ENCODE data around the gene AP2A2.

DNA sequence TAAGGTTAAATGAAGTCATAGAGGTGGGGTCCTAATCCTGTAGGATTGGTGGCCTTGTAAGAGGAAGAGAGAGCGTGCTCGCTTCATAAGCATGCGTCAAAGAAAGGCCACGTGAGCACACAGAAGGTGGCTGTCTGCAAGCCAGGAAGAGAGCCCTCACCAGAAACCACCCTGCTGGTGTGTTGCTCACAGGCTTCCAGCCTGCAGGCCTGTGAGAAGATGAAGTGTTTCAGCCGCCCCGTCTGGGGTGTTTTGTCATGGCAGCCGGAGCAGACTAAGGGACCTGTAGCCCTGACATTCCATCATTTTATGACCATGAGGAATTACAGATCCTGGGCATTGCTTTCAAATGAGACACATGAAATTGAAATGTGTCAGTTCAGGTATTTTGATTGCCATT is 32.4 kb downstream of the AP2A2 start:
- no peak for TF ChIP-seq RAD21 (IDR thresholded peaks at IDR 0.05; ENCODE audit: low read depth)
- TF ChIP-seq SRF (IDR thresholded peaks at IDR 0.05; ENCODE audit: low read depth): no peak
- TF ChIP-seq, protein P1, sequence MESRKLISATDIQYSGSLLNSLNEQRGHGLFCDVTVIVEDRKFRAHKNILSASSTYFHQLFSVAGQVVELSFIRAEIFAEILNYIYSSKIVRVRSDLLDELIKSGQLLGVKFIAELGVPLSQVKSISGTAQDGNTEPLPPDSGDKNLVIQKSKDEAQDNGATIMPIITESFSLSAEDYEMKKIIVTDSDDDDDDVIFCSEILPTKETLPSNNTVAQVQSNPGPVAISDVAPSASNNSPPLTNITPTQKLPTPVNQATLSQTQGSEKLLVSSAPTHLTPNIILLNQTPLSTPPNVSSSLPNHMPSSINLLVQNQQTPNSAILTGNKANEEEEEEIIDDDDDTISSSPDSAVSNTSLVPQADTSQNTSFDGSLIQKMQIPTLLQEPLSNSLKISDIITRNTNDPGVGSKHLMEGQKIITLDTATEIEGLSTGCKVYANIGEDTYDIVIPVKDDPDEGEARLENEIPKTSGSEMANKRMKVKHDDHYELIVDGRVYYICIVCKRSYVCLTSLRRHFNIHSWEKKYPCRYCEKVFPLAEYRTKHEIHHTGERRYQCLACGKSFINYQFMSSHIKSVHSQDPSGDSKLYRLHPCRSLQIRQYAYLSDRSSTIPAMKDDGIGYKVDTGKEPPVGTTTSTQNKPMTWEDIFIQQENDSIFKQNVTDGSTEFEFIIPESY (IDR thresholded peaks at IDR 0.05; ENCODE audit: extremely low read depth, insufficient replicate concordance, low read length): no peak
- no peak for TF ChIP-seq CTCF (IDR thresholded peaks at IDR 0.05 in 2 of 3, conservative IDR thresholded peaks at IDR 0.05 in 1 of 3; ENCODE audit: borderline replicate concordance in 1 of 3, insufficient read depth in 1 of 3, low read depth in 2 of 3, low read length in 2 of 3)
- no peak for TF ChIP-seq ATF3 (IDR thresholded peaks at IDR 0.05)
- TF ChIP-seq, protein P2, sequence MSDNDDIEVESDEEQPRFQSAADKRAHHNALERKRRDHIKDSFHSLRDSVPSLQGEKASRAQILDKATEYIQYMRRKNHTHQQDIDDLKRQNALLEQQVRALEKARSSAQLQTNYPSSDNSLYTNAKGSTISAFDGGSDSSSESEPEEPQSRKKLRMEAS (IDR thresholded peaks at IDR 0.05): no peak
- TF ChIP-seq CEBPB (IDR thresholded peaks at IDR 0.05; ENCODE audit: low read depth): no peak
- no peak for TF ChIP-seq YY1 (IDR thresholded peaks at IDR 0.05; ENCODE audit: extremely low read depth, insufficient replicate concordance, low read depth, low read length)
